Endothelial cell of umbilical vein (primary cell): ENCODE data around the gene FHIT.

Source experiments
- CTCF ChIP-seq, 2 donors: IDR thresholded peaks; 1 replicate in 1 of 2; 2 replicates in 1 of 2; pipeline ENCODE4 v1.5.1; 2011; ENCODE audit warnings: low read length in 2 of 2, mild to moderate bottlenecking in 2 of 2, moderate library complexity in 2 of 2, control low read depth in 1 of 2, inconsistent platforms in 1 of 2, low read depth in 1 of 2; ENCODE audit not compliant: insufficient read depth in 1 of 2; ENCODE audit errors: extremely low read depth in 1 of 2
- MAX ChIP-seq: IDR thresholded peaks from 2 replicates; pipeline ENCODE4 v1.6.1; 2011; ENCODE audit not compliant: insufficient read depth, insufficient read length
- POLR2A ChIP-seq: IDR thresholded peaks from 2 replicates; pipeline ENCODE4 v1.6.1; 2012; ENCODE audit warnings: low read depth, mild to moderate bottlenecking, control low read depth, low read length
- POLR2AphosphoS5 ChIP-seq: IDR thresholded peaks from 2 replicates; pipeline ENCODE4 v1.6.1; 2012; ENCODE audit warnings: low read depth, mild to moderate bottlenecking, control low read depth, low read length, moderate library complexity; ENCODE audit not compliant: insufficient read depth

GRCh38 chr3:59810606-59811005, 1440.6 kb downstream of the FHIT start:
- TF ChIP-seq CTCF (IDR thresholded peaks at IDR 0.05; ENCODE audit: extremely low read depth in 1 of 2, insufficient read depth in 1 of 2, low read depth in 1 of 2, low read length in 2 of 2) (no peak), POLR2A (no peak), POLR2AphosphoS5 (no peak), MAX (no peak)
